SK-N-SH (cell line): ENCODE measurements around the gene ZBTB16. TPM values are rescaled to one million over a fixed set of nuclear protein-coding genes. Genes with fewer than 3 reads are reported as not detected.

Source experiments
- CTCF ChIA-PET: fragments of 300-600, 350-600 bp; formaldehyde crosslinking; extraction: SDS; loops from one replicate; lab custom pipeline; 2021; lab: Yijun Ruan, JAX
- POLR2A ChIA-PET: fragments of 350-600 bp; sonication (Branson Sonifier 250); formaldehyde crosslinking; extraction: SDS; loops from one replicate; lab custom pipeline; 2020; ENCODE audit warnings: antibody characterized with exemption, inconsistent platforms; lab: Yijun Ruan, JAX
- DNase-seq: peaks from one replicate; pipeline ENCODE4 v3.0.0; 2012
- H2AFZ ChIP-seq: fragments of 200-600 bp; sonication (generic); 2 replicates; pipeline ENCODE4 v1.8.1; 2016; ENCODE audit warnings: antibody characterized with exemption, mild to moderate bottlenecking, low read depth
- H3F3A ChIP-seq: fragments of 200-600 bp; sonication (generic); replicated peaks from 2 replicates; pipeline ENCODE3; 2016; ENCODE audit warnings: antibody characterized with exemption, mild to moderate bottlenecking; ENCODE audit not compliant: insufficient read depth
- H3K27ac ChIP-seq, 2 experiments: fragments of 200-500 bp in 1 of 2; fragments of 200-600 bp in 1 of 2; sonication (Bioruptor generic) in 1 of 2; sonication (generic), shearing (Covaris generic) in 1 of 2; 2 replicates each; pipeline versions ENCODE4 v1.5.1 to v1.6.1; 2014 to 2016; ENCODE audit warnings: low read depth in 2 of 2, inconsistent platforms in 1 of 2, low read length in 1 of 2, mild to moderate bottlenecking in 1 of 2, mixed read lengths in 1 of 2
- H3K27me3 ChIP-seq: fragments of 200-600 bp; sonication (generic), shearing (Covaris generic); 2 replicates; pipeline ENCODE4 v1.6.1; 2016; ENCODE audit warnings: mixed run types; ENCODE audit not compliant: insufficient read depth
- H3K36me3 ChIP-seq, 2 experiments: fragments of 200-500 bp in 1 of 2; fragments of 200-600 bp in 1 of 2; sonication (Bioruptor generic) in 1 of 2; sonication (generic) in 1 of 2; replicated peaks in 1 of 2; 2 replicates each; pipeline versions ENCODE3 to v1.5.1; 2014 to 2016; ENCODE audit warnings: low read length in 1 of 2, mild to moderate bottlenecking in 1 of 2; ENCODE audit not compliant: insufficient read depth in 2 of 2, control insufficient read depth in 1 of 2
- H3K4me1 ChIP-seq, 2 experiments: fragments of 200-500 bp in 1 of 2; fragments of 200-600 bp in 1 of 2; sonication (Bioruptor generic) in 1 of 2; sonication (generic), shearing (Covaris generic) in 1 of 2; 2 replicates each; pipeline versions ENCODE4 v1.5.1 to v1.6.1; 2014 to 2016; ENCODE audit warnings: low read depth in 1 of 2, low read length in 1 of 2, mixed run types in 1 of 2; ENCODE audit not compliant: insufficient read depth in 2 of 2, control insufficient read depth in 1 of 2
- H3K4me2 ChIP-seq: fragments of 200-600 bp; sonication (generic), shearing (Covaris generic); 2 replicates; pipeline ENCODE4 v1.6.1; 2017; ENCODE audit warnings: mixed run types
- H3K4me3 ChIP-seq, 2 experiments: fragments of 200-500 bp in 1 of 2; fragments of 200-600 bp in 1 of 2; sonication (Bioruptor generic) in 1 of 2; sonication (generic), shearing (Covaris generic) in 1 of 2; 2 replicates each; pipeline versions ENCODE4 v1.5.1 to v1.8.1; 2014 to 2016; ENCODE audit warnings: low read depth in 2 of 2, inconsistent platforms in 1 of 2, low read length in 1 of 2, mild to moderate bottlenecking in 1 of 2, mixed read lengths in 1 of 2, moderate library complexity in 1 of 2
- H3K79me2 ChIP-seq: fragments of 200-600 bp; sonication (generic); 2 replicates; pipeline ENCODE4 v1.8.1; 2017; ENCODE audit warnings: mild to moderate bottlenecking; ENCODE audit not compliant: insufficient read depth
- H3K9ac ChIP-seq: fragments of 200-600 bp; sonication (generic); 2 replicates; pipeline ENCODE4 v1.6.1; 2017; ENCODE audit warnings: mixed run types
- H3K9me2 ChIP-seq: fragments of 200-600 bp; sonication (generic); 2 replicates; pipeline ENCODE4 v1.6.1; 2017; ENCODE audit warnings: mixed run types
- H3K9me3 ChIP-seq: fragments of 200-600 bp; sonication (generic); 2 replicates; pipeline ENCODE4 v1.6.1; 2017; ENCODE audit warnings: mixed run types, mild to moderate bottlenecking, moderate library complexity
- H4K20me1 ChIP-seq: fragments of 200-600 bp; sonication (generic); 2 replicates; pipeline ENCODE4 v1.6.1; 2017; ENCODE audit warnings: mild to moderate bottlenecking, mixed run types; ENCODE audit not compliant: insufficient read depth
- ELF1 ChIP-seq: IDR thresholded peaks from 2 replicates; pipeline ENCODE4 v1.4.0; 2012
- EP300 ChIP-seq, 2 experiments: IDR thresholded peaks; 2 replicates each; pipeline versions ENCODE4 v1.4.0 to v1.6.1; 2012; ENCODE audit warnings: borderline replicate concordance in 1 of 2, low read depth in 1 of 2, low read length in 1 of 2
- FOSL2 ChIP-seq: IDR thresholded peaks from 2 replicates; pipeline ENCODE4 v1.4.0; 2012; ENCODE audit warnings: low read depth, mild to moderate bottlenecking, moderate library complexity, borderline replicate concordance
- GABPA ChIP-seq: IDR thresholded peaks from 2 replicates; pipeline ENCODE4 v1.4.0; 2012; ENCODE audit warnings: low read depth, mild to moderate bottlenecking
- GATA2 ChIP-seq: sonication (generic); formaldehyde crosslinking; IDR thresholded peaks from 2 replicates; pipeline ENCODE4 v1.5.0; 2020; ENCODE audit warnings: mild to moderate bottlenecking, missing genetic modification reagents
- JUND ChIP-seq: IDR thresholded peaks from 2 replicates; pipeline ENCODE4 v1.4.0; 2012
- MEF2A ChIP-seq: IDR thresholded peaks from 2 replicates; pipeline ENCODE4 v1.4.0; 2012; ENCODE audit warnings: low read depth, borderline replicate concordance
- NRF1 ChIP-seq: IDR thresholded peaks from 2 replicates; pipeline ENCODE4 v1.6.1; 2012; ENCODE audit warnings: low read depth, mild to moderate bottlenecking, low read length
- POLR2AphosphoS5 ChIP-seq: IDR thresholded peaks from 2 replicates; pipeline ENCODE4 v1.6.1; 2012; ENCODE audit warnings: low read depth, low read length
- RAD21 ChIP-seq: IDR thresholded peaks from 2 replicates; pipeline ENCODE4 v1.6.1; 2012; ENCODE audit warnings: mild to moderate bottlenecking, low read length
- SMC3 ChIP-seq: IDR thresholded peaks from 2 replicates; pipeline ENCODE4 v1.6.1; 2012; ENCODE audit warnings: low read depth, low read length, improper control_type of control experiment
- TAF1 ChIP-seq: IDR thresholded peaks from 2 replicates; pipeline ENCODE4 v1.6.1; 2012; ENCODE audit warnings: low read depth, mild to moderate bottlenecking, low read length, moderate library complexity, borderline replicate concordance
- TCF12 ChIP-seq: IDR thresholded peaks from 2 replicates; pipeline ENCODE4 v1.4.0; 2012
- WGBS: methylation state at CpG from one replicate; pipeline ENCODE4 v1.1.6; 2017; ENCODE audit warnings: low lambda C conversion rate; 5-methylcytosine and 5-hydroxymethylcytosine counted together
- polyA plus RNA-seq, 3 experiments: library from polyadenylated mRNA; depleted of rRNA; stranded (reverse); fragments of >200 nt; gene quantifications; 2 replicates each; pipeline ENCODE4 v1.2.3, GENCODE V29; 2012
- TF ChIP-seq, protein P1 (sequence below): IDR thresholded peaks from 2 replicates; pipeline ENCODE4 v1.6.1; 2012; ENCODE audit warnings: mild to moderate bottlenecking, low read depth, low read length, moderate library complexity
- TF ChIP-seq, protein P2 (sequence below): IDR thresholded peaks from 2 replicates; pipeline ENCODE4 v1.4.0; 2012; ENCODE audit warnings: low read depth, borderline replicate concordance

The ZBTB16 gene
- polyA plus RNA-seq, 1 of the 3 experiments (the other 2 are of a cell fraction) = not detected

DNA sequence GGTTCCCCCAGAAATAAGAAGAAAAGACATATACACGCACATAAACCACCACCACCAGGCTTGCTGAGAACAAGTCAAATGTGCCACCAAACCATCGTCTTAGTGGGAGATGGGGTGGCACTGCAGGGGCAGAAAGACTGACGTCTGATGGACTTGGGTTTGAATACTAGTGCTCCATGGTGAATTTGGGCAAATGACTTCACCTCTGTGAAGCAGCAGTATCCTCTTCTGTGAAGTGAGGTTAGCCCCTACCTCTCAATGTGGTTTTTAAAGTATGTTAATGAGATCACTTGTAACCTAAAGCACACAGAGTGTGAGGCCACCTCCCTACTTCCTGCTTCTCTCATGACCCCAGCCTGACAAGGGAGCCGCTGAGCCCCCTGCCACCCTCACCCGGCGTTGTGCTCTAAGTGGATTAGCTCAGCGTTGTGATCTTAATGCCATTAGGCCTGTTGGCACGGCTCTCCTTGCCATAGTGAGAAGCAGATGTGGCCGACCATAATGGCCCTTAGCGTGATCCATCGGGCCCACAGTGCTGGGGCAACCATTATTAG, 14.4 kb downstream of the ZBTB16 start:
- CTCF ChIA-PET = interaction anchor here (0.6 to 3.0 kb wide), 8 partner anchors 60 to 755 kb away, joined by 3 to 18 read pairs (median 3); no protein-coding TSS in a partner anchor
- Histone ChIP-seq H3K9ac (no peak overlapping the region), H3K9me2 (no peaks in the 10 kb centered on the region), H3F3A (no peaks in the 10 kb centered on the region), H3K4me3 (no peak overlapping the region), H3K27ac (no peak overlapping the region), H4K20me1 (no peaks in the 10 kb centered on the region), H3K79me2 (no peaks in the 10 kb centered on the region), H3K36me3 (no peaks in the 10 kb centered on the region), H3K27me3 (peaks cover 56% of the 10 kb centered on the region), H3K9me3 (no peaks in the 10 kb centered on the region), H3K4me1 (peaks cover 24 to 27% of the 10 kb centered on the region in 2 experiments; a peak in 3 of 4 replicates), H2AFZ (no peak overlapping the region), H3K4me2 (no peak overlapping the region)
- TF ChIP-seq GATA2 = no peak
- no peak for TF ChIP-seq JUND
- no peak for TF ChIP-seq MEF2A
- no peak for TF ChIP-seq NRF1
- no peak for TF ChIP-seq FOSL2
- no peak for TF ChIP-seq TAF1
- TF ChIP-seq GABPA = no peak
- TF ChIP-seq TCF12 = no peak
- no peak for TF ChIP-seq POLR2AphosphoS5
- no peak for TF ChIP-seq ELF1
- no peak for TF ChIP-seq EP300 (IDR thresholded peaks at IDR 0.05; ENCODE audit: borderline replicate concordance in 1 of 2, low read depth in 1 of 2, low read length in 1 of 2)
- TF ChIP-seq, protein P1, sequence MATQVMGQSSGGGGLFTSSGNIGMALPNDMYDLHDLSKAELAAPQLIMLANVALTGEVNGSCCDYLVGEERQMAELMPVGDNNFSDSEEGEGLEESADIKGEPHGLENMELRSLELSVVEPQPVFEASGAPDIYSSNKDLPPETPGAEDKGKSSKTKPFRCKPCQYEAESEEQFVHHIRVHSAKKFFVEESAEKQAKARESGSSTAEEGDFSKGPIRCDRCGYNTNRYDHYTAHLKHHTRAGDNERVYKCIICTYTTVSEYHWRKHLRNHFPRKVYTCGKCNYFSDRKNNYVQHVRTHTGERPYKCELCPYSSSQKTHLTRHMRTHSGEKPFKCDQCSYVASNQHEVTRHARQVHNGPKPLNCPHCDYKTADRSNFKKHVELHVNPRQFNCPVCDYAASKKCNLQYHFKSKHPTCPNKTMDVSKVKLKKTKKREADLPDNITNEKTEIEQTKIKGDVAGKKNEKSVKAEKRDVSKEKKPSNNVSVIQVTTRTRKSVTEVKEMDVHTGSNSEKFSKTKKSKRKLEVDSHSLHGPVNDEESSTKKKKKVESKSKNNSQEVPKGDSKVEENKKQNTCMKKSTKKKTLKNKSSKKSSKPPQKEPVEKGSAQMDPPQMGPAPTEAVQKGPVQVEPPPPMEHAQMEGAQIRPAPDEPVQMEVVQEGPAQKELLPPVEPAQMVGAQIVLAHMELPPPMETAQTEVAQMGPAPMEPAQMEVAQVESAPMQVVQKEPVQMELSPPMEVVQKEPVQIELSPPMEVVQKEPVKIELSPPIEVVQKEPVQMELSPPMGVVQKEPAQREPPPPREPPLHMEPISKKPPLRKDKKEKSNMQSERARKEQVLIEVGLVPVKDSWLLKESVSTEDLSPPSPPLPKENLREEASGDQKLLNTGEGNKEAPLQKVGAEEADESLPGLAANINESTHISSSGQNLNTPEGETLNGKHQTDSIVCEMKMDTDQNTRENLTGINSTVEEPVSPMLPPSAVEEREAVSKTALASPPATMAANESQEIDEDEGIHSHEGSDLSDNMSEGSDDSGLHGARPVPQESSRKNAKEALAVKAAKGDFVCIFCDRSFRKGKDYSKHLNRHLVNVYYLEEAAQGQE = no peak
- TF ChIP-seq RAD21 = no peak
- TF ChIP-seq SMC3 = no peak
- TF ChIP-seq, protein P2, sequence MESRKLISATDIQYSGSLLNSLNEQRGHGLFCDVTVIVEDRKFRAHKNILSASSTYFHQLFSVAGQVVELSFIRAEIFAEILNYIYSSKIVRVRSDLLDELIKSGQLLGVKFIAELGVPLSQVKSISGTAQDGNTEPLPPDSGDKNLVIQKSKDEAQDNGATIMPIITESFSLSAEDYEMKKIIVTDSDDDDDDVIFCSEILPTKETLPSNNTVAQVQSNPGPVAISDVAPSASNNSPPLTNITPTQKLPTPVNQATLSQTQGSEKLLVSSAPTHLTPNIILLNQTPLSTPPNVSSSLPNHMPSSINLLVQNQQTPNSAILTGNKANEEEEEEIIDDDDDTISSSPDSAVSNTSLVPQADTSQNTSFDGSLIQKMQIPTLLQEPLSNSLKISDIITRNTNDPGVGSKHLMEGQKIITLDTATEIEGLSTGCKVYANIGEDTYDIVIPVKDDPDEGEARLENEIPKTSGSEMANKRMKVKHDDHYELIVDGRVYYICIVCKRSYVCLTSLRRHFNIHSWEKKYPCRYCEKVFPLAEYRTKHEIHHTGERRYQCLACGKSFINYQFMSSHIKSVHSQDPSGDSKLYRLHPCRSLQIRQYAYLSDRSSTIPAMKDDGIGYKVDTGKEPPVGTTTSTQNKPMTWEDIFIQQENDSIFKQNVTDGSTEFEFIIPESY = no peak
- DNase-seq = peak; percentile 61
- POLR2A ChIA-PET = no interaction called here
- 28% methylated on average over 9 of the region's 11 CpGs for WGBS
